ENCODE data around the gene PAX3. TPM values are rescaled to one million over a fixed set of nuclear protein-coding genes. Genes with fewer than 3 reads are reported as not detected.

Gene PAX3
- total RNA-seq, result not detected

- DNase-seq, result no peak
Measured at GRCh38 chr2:222298311-222299150, at the start of gene PAX3. Gene PAX3, minus strand, starts transcription at chr2:222298998. Its CDS starts 383 bp downstream, at chr2:222298615.

GRCh38 chr2:222341331-222341730 lies 42.5 kb upstream of the PAX3 start:
- no peak for DNase-seq

DNA sequence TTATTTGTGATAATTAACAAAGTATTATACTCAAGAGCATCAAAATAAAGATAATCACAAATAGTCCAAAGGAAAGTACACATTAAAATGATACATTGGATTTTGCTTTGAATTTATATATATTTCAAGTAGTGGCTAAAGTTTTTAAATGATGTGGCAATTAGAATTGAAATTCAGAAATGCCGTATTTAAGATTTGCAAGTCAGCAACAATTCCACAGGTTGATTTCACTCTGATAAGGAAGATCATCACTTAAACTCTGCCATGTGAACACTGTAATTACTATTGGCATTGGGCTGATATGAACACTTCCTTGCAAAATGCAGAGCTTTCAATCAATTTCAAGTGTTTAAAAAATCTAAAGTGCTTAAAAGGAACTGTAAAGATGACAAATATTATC lies 39.6 kb upstream of the PAX3 start:
- no peak for DNase-seq

GRCh38 chr2:222336931-222337330 lies 38.1 kb upstream of the PAX3 start:
- no peak for DNase-seq

DNA sequence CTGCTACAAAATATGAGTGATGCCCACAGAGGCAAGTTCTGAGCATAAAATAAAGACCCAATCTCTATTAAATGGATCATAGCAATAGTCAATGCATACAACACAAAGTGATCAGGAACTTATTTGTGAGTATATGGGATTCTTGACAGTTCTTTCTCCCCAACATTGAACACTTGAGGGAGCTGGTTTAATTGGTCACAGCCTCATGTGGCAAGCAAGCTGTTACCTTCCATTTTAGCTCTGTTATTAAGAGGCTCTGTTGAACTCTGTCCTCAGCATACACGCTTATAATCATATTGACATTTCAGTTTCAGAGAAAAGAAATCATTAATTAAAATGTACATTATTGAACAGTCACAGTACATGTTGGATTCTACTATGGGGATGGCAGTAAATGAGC lies 37.6 kb upstream of the PAX3 start:
- DNase-seq, result no peak

GRCh38 chr2:222334914-222335313 lies 36.1 kb upstream of the PAX3 start:
- no peak for DNase-seq

DNA sequence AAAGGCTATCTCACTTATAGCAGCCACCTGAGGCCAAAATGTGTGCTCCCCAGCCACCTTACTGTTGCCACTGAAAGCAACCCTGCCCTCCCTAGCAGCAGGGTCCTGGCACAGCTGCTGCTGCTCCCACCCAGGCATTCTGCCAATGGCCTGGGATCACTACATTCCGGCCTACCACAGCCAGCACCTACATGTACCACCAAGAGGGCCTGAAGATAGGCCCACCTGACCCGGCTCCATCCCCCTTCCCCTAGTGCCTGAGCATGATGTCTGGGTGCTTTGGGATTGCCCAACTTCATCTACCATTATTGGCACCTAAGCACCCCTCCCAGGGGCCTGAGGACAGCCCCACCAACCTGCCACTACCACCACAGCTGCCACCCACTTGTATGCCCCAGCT lies 34.6 kb upstream of the PAX3 start:
- DNase-seq, result no peak

GRCh38 chr2:222332116-222332515 lies 33.3 kb upstream of the PAX3 start:
- DNase-seq, result no peak

- DNase-seq, result no peak
Measured at GRCh38 chr2:222330910-222331309, 32.1 kb upstream of the PAX3 start.

GRCh38 chr2:222322236-222322635 lies 23.4 kb upstream of the PAX3 start:
- no peak for DNase-seq

- no peak for DNase-seq
Measured at GRCh38 chr2:222320436-222321395, 21.9 kb upstream of the PAX3 start.

DNA sequence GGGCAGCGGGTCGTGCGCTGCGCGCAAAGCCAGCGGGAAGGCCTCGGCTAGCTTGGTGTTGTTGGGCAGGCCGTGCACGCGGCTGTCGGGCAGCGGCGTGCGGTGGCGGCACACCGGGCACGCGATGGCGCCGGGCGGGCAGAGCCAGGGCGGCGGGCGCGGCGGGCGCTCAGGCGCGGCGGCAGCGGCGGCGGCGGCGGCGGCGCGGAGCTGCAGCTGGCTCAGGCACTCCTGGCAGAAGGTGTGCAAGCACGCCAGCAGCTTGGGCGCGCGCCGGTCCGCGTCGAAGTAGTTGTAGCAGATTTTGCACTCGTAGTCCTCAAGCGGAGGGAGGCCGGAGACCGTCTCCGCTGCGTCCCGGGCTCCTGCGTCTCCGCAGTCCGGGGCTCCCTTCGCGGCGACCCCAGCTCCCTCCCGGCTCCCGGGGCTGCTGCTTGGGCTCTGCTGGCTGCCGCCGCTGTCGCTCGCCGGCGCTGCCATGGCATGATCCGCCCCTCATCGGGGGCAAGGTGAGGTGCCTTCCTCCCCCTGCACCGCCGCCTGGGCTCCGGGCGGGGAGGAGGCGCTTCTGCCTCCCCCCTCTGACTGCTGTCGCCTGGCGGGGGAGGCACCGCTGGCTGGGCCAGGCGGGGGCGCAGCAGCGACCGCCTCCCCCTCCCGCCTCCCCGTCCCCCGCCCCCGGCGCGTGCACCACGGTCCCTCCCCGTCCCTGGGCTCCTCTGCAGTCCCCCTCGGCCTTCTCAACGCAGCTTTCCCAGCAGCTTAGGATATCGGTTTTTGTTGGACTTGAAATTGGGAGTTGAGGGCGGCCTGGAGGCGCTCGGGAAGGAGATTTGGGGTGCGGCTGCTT lies 21.0 kb upstream of the PAX3 start:
- no peak for DNase-seq

- no peak for DNase-seq
Measured at GRCh38 chr2:222318712-222319585, 20.2 kb upstream of the PAX3 start.

DNA sequence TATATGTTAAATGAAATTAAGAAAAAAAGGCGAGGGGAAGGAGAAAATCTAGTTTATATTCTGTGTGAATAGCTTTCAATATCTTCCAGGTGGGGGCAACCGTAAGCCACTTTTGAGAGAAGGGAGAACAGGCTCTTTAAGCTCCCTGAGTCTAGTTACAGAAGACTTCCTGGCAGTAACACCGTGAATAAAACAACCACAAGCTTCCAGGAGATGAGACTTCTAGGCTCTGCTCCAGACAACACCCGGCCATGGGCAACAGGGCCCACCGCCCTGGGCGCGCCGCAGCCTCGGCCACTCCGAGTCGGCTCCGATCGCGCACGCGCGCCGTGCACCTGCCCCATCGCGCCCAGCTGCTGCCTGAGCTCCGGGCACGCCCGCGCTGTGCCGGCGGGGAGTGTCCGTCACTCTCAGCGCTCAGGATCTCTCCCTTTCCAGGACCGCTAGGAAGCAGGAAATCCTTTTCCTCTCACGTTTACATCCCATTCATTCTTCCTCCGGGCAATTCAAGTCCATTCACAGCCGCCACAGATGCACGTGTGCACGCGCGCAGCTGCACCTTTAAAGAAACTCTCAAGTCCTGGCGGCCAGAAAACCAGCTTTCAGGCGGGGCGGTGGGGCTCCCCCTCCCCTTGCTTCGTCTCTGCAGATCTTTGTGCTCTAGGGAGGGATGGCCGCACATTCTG lies 19.4 kb upstream of the PAX3 start:
- no peak for DNase-seq

- no peak for DNase-seq
Measured at GRCh38 chr2:222315443-222316121, 16.8 kb upstream of the PAX3 start.

DNA sequence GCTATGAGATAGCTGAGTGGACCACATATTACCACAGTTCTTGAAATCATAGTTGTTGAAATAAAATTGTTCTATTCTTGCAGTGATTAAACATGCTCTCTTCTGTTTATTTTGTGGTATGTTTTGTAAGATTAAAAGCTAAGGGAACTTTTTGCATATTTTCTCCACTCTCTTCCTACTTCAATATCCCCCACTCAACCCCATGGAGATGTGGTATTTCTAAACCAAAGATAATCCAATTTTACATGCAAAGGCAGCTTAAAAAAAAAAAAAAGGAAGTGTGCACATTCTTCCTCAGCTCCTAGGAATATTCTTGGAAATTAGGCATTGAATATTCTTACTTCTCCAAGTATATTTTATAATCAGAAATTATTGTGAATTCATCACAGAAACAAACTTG lies 15.0 kb upstream of the PAX3 start:
- DNase-seq, result no peak

- DNase-seq, result no peak
Measured at GRCh38 chr2:222311978-222312738, 13.4 kb upstream of the PAX3 start.

DNA sequence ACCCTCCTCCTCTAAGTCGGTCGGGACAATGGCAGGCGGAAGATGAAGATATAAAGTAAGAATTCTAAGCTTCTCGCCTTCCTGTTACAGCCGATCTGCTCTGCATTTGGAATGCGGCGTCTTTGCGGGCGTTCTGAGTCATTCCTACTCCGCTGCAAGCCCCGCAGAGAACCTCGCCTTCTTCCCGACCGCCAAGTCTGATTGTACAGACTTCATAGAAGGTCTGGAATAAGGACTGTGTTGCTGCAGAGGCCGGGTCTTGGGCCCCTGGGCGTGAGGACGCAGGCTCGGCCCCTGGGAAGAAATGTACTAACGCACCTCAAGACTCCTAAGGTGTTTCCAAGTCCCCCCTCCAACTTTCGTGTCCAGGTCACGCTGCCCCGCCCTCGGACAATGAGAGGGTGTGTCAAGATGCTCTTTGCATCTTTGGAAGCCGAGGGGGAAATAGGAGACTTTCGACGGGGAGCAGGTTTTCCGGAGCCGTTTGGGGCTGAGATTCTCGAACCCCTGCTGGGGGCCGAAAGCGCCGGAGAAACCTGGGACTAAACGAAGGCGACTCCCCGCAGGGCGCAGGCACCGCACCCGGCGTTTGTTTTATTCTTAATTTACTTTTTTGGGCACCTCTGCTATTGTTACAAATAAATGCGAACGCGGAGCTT lies 12.7 kb upstream of the PAX3 start:
- no peak for DNase-seq

GRCh38 chr2:222310747-222311318 lies 12.0 kb upstream of the PAX3 start:
- DNase-seq, result no peak

Data from effector CD4-positive, alpha-beta T cell (primary cell).